ENCODE results near the gene MAB21L3. TPM values are rescaled to one million over a fixed set of nuclear protein-coding genes. Genes with fewer than 3 reads are reported as not detected.

MAB21L3 gene
- total and polyA plus RNA-seq, 2 experiments from 2014 or later = not detected

GRCh38 chr1:116112388-116113140 lies 1.4 kb downstream of the MAB21L3 start:
- Mint-ChIP-seq H3K27me3 (ENCODE audit: insufficient read depth, low read depth, poor library complexity) (no peaks in the 10 kb centered on the region), H3K36me3 (ENCODE audit: low read depth) (no peaks in the 10 kb centered on the region)
- H2AFZ ChIP-seq = no peak overlapping the region

More at GRCh38 chr1:116112388-116113140, 1.4 kb downstream of the MAB21L3 start:
- no peaks in the 10 kb centered on the region for H3K9me3 Mint-ChIP-seq
- Histone ChIP-seq H3K36me3 (ENCODE audit: insufficient read depth) (no peaks in the 10 kb centered on the region), H3K4me1 (ENCODE audit: insufficient read depth) (no peaks in the 10 kb centered on the region), H3F3A (replicated peaks; ENCODE audit: low read depth) (no peaks in the 10 kb centered on the region), H3K27ac (ENCODE audit: low read depth) (no peak overlapping the region), H3K79me2 (replicated peaks; ENCODE audit: insufficient read depth) (no peaks in the 10 kb centered on the region), H3K27me3 (ENCODE audit: insufficient read depth) (no peaks in the 10 kb centered on the region), H4K20me1 (replicated peaks; ENCODE audit: insufficient read depth) (no peaks in the 10 kb centered on the region; the same call in 1 of the 2 replicates), H3K4me2 (no peak overlapping the region), H3K4me3 (no peak overlapping the region), H3K9me2 (ENCODE audit: insufficient read depth) (no peaks in the 10 kb centered on the region)
- no peak for TF ChIP-seq ZNF331 (CRISPR knock-in tag; IDR thresholded peaks at IDR 0.05; ENCODE audit: low read depth)
- no peak for TF ChIP-seq STAT1 (IDR thresholded peaks at IDR 0.05; ENCODE audit: unreplicated experiment)
- no peak for TF ChIP-seq EZH2 (IDR thresholded peaks at IDR 0.05; ENCODE audit: low read depth, unreplicated experiment)
- TF ChIP-seq JUNB (IDR thresholded peaks at IDR 0.05; ENCODE audit: unreplicated experiment) = no peak
- TF ChIP-seq, protein P1, sequence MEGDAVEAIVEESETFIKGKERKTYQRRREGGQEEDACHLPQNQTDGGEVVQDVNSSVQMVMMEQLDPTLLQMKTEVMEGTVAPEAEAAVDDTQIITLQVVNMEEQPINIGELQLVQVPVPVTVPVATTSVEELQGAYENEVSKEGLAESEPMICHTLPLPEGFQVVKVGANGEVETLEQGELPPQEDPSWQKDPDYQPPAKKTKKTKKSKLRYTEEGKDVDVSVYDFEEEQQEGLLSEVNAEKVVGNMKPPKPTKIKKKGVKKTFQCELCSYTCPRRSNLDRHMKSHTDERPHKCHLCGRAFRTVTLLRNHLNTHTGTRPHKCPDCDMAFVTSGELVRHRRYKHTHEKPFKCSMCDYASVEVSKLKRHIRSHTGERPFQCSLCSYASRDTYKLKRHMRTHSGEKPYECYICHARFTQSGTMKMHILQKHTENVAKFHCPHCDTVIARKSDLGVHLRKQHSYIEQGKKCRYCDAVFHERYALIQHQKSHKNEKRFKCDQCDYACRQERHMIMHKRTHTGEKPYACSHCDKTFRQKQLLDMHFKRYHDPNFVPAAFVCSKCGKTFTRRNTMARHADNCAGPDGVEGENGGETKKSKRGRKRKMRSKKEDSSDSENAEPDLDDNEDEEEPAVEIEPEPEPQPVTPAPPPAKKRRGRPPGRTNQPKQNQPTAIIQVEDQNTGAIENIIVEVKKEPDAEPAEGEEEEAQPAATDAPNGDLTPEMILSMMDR (conservative IDR thresholded peaks at IDR 0.05; ENCODE audit: low read depth in 2 of 2) = no peak
- no peak for TF ChIP-seq ZNF462 (CRISPR knock-in tag; IDR thresholded peaks at IDR 0.05)
- no peak for TF ChIP-seq POLR2AphosphoS5 (IDR thresholded peaks at IDR 0.05; ENCODE audit: low read depth)
- no peak for TF ChIP-seq ZNF114 (CRISPR knock-in tag; IDR thresholded peaks at IDR 0.05)
- TF ChIP-seq CREB1 (CRISPR knock-in tag; IDR thresholded peaks at IDR 0.05; ENCODE audit: low read depth) = no peak
- TF ChIP-seq EZH2phosphoT487 (IDR thresholded peaks at IDR 0.05; ENCODE audit: unreplicated experiment) = no peak
- TF ChIP-seq REST (IDR thresholded peaks at IDR 0.05; ENCODE audit: unreplicated experiment) = no peak
- TF ChIP-seq, protein P2, sequence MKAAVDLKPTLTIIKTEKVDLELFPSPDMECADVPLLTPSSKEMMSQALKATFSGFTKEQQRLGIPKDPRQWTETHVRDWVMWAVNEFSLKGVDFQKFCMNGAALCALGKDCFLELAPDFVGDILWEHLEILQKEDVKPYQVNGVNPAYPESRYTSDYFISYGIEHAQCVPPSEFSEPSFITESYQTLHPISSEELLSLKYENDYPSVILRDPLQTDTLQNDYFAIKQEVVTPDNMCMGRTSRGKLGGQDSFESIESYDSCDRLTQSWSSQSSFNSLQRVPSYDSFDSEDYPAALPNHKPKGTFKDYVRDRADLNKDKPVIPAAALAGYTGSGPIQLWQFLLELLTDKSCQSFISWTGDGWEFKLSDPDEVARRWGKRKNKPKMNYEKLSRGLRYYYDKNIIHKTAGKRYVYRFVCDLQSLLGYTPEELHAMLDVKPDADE (IDR thresholded peaks at IDR 0.05) = no peak
- no peak for TF ChIP-seq NANOG (IDR thresholded peaks at IDR 0.05; ENCODE audit: borderline replicate concordance)
- peaks cover 3% of the 10 kb centered on the region; the same call in 1 of the 3 replicates for H3K4me1 Mint-ChIP-seq
- DNase-seq (ENCODE audit: low spot score) (no peak), ATAC-seq (no peak)
- H3K27ac Mint-ChIP-seq = no peak overlapping the region
- H3K4me3 Mint-ChIP-seq = no peak overlapping the region

Data from GM23338 (cell line).